Measurements from ENCODE around the gene PITX1.
"Not testable (repeated sequence)": the region's sequence is repeated elsewhere in the genome, so short reads cannot be mapped to it uniquely, and the experiment has no call there.

PITX1 gene

DNA sequence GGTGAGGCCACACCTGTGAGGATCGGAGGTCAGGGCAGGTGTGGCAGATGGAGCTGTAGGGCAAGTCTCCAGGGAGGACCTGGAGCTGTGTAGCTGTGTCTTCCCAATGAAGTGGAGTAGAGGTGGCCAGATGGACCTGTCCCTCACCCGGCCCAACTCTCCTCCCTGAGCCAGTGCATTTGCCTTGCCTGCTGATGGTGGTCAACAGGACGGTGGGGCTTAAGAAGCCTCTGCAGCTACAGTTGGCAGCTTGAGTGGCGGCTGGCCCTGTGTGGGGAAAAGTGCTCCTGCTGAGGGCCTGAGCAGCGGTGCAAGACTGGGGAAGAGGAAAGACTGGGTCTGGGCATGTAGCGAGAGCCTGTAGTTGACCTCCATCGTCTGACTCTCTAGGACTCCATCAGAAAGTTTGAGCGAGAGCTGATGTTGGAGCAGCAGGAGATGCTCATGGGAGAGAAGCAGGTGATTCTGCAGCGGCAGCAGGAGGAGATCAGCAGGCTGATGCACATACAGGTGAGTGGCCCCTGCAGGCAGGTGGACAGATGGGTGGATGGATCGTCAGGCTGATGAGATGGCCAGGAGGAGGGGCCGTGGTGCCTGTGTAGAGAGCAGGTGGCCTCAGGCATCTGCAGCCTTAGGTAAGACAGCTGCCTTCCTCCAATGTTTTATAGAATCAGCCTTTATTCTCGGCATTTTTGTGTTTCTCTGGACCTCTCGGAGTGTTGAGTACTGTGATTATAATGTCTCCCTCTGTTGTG is 24.9 kb downstream of the PITX1 start:
- DNase-seq, result no peak

DNA sequence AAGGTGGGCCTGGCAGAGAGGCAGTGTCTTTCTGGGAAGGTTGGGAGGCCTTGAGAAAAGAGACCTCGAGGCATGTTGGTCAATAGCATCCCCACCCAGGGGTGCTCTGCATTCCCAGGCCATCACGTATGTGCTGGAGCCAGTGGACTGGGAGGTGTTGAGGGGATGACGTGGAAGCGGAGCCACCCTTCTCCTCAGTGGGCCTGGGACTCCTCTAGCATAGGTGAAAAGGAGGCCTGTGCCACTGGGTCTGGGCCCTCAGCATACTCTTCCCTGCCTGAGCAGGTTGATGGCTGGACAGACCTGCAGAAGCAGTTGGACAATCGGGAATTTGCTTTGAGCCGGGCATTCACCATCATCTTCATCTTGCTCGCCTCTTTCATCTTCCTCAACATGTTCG is 25.5 kb downstream of the PITX1 start:
- DNase-seq, result no peak

- DNase-seq, result no peak
Observed at GRCh38 chr5:135007749-135008363, 26.2 kb downstream of the PITX1 start.

DNA sequence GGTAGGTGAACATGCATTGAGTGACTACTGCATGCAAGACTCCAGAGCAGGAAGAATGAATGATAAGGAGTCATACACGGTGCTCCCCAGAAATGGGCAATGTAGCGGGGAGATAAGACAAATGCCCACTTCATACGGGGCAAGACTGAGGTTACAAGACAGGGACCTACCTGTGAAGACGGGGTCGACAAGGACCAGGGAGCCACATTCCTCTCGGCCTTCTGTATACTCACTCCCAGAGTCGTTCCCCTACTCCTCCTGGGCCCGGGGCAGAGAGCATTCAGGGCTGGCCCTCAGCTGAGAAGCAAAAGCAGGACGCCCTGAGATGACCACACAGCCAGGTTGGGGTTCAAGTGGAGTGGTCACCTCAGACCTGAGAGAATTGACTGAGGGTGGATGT is 26.7 kb downstream of the PITX1 start:
- no peak for DNase-seq

DNA sequence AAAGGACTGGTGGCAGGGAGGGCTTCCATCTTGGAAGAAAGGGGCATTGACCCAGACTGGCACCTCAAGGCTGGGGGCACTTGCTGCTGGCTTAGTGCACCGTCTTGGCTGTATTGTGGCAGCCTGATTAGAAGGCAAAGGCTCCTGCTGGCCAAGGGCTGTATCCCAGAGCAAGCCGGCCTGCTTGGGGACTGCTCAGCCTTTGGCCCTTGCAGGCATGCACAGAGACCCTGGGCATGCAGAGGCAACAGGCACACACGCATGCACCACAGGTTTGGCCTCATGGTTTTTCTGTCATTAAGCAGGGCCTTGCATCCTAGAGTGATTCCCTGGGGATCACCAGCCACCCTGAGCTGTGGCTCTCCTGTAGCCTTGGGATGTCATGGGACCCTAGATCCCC is 29.0 kb downstream of the PITX1 start:
- DNase-seq, result no peak

- DNase-seq, result no peak
Observed at GRCh38 chr5:135004376-135004775, 29.7 kb downstream of the PITX1 start.

GRCh38 chr5:134998068-134998467 is 36.0 kb downstream of the PITX1 start:
- not testable (repeated sequence) for DNase-seq

GRCh38 chr5:134997015-134997414 is 37.0 kb downstream of the PITX1 start:
- DNase-seq, result no peak

DNA sequence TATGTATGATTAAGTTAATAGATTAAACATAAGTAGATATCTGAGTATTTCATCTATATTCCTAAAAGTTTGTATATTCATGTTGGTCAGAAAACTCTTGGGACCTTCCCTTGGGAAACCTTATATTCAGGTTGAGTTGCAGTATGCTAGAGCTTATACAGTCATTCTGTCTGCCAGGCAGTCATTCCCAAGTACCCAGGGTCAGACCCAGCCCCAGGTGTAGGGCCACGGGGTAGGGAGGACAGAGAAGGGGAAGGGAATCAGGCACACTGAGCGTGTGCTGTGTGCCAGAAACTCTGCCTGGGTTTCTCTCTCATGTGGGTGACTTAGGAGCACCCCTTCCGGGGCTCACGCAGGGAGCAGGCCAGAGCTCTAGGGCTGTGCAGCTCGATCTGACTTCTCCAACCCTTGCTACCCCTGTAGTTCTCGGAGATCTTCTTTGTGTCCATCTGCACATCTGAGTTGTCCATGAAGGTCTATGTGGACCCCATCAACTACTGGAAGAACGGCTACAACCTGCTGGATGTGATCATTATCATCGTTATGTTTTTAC is 38.1 kb downstream of the PITX1 start:
- DNase-seq, result no peak

DNA sequence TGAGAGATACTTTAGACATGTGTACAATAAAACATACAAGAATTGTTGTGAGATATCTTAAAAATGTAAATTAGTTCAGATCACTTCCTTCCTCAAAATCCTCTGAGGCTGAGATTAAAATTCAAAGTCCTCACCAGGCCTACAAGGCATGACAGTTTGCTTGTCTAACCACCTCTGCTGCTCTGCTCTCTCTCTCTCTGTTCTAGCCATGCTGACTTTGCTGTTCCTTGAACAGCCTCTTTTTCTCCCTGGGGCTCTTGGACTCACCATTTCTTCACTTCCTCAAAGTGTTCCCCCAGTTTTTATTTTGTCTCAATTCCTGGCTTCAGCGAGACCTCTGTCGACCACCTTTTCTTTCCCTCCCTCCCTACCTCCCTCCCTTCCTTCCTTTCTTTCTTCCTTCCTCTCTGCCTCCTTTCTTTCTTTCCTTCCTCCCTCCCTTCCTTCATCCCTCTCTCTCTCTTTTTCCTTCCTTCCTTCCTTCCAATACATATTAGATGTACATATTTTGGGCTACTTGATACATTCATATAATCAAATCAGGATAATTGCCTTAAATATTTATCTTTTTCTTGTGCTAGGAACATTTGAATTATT is 39.4 kb downstream of the PITX1 start:
- no peak for DNase-seq

- no peak for DNase-seq
Observed at GRCh38 chr5:134993161-134993560, 40.9 kb downstream of the PITX1 start.

- no peak for DNase-seq
Observed at GRCh38 chr5:134992148-134992547, 41.9 kb downstream of the PITX1 start.

DNA sequence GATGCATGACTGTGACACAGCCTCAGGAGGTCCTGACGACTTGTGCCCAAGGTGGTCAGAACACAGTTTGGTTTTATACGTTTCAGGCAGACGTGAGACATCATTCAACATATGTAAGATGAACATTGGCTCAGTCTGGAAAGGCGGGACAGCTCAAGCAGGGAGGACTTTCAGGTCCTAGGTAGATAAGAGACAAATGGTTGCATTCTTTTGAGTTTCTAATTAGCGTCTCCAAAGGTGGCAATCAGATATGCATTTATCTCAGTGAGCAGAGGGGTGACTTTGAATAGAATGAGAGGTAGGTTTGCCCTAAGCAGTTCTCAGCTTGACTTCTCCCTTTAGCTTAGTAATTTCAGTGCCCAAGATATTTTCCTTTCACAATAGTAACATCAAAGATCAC is 43.8 kb downstream of the PITX1 start:
- not testable (repeated sequence) for DNase-seq

- no peak for DNase-seq
Observed at GRCh38 chr5:134989266-134989830, 44.7 kb downstream of the PITX1 start.

GRCh38 chr5:134982230-134982629 is 51.8 kb downstream of the PITX1 start:
- no peak for DNase-seq

DNA sequence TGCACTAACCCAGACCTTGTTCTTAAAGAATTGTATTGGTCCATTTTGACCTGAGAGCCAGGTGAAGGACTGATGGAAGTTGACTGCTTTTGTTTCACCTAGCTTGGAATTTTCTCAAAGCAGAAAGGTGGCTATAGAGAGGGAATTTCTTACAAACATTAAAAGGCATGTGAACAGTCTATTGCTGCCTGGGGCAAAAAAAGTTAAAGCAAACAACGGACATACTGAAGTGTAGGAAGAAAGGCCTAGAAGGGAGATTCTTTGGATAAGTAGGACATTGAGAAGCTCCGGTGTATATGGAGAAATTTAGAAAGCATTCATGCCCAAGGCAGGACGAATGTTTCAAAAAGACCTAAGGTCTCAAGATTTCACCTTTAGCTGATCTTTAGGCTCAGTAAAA is 54.6 kb downstream of the PITX1 start:
- DNase-seq, result no peak

Data from DMS153 (cell line).